GM21515 (cell line): ENCODE measurements around the gene IMP4.

Experiments
- ATAC-seq: cut with Tn5 transposase; IDR thresholded peaks from one replicate; pipeline ENCODE4 v1.9.1; 2021; ENCODE audit not compliant: unreplicated experiment

The IMP4 gene

DNA sequence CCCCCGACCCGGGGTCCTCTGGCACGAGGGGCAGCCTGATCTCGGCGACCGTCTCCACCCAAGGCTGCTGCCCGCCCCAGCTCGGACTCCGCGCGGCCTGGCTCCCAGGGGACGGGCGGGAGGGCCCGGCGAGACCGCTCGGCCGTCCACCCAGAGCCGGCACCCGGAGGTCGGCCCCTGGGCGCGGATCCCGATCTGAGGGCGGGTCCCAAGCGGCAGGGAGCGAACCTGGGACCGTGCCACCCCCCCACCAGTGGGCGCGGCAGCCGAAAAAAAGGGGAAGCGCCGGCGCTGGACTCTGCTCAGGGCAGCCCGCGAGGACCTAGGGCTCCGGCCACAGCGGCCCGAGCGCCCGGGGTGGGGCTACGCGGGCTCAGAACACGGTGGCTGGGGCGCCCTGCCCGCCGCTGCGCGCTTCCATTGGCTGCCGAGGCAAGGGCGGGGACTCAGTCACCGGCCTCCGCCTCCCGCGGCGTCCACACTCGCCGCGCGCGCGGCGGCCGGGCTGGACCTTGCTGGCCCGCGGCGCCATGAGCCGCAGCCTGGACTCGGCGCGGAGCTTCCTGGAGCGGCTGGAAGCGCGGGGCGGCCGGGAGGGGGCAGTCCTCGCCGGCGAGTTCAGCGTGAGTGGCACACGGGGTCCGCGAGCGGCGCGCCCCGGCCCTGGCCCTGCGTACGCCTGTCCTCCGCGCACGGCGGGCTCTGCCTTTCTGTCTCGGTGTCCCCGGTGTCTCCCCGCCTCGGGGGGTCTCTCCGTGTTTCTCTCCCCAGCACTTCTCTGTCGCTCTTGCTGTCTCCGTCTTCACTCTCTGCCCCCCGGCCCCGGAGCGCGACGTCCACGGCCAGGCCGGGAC, 13.1 kb downstream of the IMP4 start, which contains the start of gene PTPN18:
TSS of gene PTPN18 (plus strand) at position 479 of the 854 bp plus-strand sequence. CDS start at position 531, 52 bp downstream.
- peak; percentile 91 for ATAC-seq

DNA sequence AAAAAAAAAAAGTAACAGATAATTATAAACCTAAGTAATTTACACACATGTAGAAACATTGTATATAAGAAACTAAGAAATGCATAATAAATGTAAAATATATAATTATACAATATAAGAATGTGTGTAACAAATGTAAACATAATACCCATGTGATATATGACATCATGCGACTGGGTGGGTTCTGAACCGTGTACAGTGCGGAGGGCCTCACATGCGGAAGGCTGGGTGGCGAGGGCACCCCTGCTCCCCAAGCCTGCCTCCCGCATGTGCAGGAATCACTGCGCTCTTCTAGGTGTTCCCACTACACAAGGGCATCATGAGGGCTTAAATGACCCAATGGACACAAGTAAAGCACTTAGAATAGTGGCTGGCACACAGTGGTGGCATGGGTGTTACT, 15.2 kb downstream of the IMP4 start:
- ATAC-seq: no peak

DNA sequence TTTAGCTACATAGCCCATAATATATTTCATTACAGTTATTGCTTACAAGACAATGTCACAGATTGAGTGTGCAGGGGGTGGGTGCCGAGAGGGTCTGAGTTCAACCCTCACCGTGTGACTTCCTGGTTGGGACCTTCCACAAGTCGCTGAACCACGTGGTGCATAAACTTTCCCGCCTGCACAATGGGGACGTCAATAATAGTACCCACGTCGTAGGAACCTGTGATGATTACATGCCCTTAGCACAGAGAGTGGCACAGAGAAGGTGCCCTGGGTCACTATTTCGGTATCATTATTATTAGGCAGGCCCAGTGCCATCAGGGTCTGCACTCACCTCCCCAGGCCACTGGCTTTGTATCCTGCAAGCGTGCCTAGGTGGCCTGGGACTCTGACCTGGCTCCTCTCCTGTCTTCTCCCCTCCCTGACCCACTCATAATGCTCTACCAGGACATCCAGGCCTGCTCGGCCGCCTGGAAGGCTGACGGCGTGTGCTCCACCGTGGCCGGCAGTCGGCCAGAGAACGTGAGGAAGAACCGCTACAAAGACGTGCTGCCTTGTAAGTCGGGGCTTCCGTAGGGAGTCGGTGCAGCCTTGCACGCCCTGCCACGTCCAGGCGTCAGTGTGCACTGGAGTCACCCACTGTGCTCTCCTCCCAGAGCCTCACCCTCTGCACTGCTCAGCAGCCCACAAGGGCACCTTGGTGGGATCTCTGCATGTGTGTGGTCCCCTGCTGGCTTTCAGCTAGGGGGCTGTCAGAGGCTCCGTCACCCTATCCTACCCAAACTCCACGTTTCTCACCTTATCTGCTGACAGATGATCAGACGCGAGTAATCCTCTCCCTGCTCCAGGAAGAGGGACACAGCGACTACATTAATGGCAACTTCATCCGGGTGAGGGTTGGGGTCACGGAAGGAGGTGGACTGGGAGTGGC, 16.0 kb downstream of the IMP4 start:
- no peak for ATAC-seq

DNA sequence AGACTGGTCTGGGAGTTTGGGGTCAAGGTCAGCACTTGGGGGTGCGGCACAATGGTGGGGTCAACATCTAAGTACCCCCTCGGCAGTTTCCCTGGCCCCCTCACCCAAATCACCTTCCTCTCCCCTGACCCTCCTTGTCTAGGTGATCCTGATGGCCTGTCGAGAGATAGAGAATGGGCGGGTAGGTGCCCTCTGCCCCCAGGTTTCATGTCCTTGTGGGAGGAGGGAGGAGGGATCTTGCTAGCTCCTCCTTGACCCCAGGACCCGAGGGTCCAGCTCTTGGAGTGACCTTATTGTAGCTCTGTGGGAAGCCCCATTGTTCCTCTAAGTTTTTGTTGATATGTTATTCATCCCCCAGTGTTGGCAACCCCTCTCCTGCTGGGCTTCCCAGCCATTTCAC, 16.8 kb downstream of the IMP4 start:
- no peak for ATAC-seq

DNA sequence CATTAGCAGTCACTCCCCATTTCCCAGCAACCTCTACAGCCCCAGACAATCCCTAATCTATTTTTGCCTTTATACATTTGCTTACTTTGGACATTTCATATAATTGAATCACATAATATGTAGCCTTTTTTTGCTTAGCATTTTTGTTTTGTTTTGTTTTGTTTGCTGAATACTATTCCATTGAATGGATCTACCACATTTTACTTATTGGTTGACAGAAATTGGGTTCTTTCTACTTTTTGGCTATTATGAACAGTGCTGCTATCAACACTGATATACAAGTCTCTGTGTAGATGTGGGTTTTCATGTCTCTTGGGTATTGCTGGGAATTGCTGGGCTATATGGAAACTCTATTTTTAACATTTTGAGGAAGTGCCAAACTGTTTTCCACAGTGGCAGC, 20.8 kb downstream of the IMP4 start:
- ATAC-seq: no peak

DNA sequence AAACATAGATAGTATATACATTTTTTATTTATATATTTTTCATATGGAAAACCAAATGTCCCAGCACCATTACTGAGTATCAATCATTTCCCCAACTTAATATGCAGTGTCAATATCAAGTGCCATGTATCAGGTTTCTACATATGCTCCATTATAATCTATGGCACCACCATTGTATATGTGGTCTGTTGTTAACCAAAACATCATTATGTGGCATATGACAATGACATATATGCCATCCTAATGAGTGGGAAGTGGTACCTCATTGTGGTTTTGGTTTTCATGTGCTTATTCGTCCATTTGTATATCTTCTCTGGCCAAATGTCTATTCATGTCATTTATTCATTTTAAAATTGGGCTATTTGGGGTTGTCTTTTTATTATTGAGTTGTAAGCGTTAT, 22.4 kb downstream of the IMP4 start:
- ATAC-seq: no peak

DNA sequence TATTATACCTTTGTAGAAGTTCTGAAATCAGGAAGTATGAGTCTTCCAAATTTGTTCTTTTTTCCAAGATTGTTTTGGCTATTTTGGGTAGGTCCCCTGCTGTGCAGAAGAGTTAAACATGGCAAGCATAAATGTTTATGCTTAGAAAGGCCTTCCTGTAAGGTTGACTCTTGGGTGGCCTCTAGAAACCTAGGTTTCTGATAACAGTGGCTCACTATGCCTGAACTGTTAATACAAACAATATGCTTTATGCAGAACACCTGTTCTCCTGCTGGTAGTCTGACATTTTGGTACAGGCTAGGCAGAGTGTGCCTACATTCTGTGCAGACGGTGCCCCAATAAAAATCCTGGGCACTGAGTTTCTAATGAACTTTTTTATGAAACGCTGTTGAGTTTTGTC, 23.3 kb downstream of the IMP4 start:
- no peak for ATAC-seq

DNA sequence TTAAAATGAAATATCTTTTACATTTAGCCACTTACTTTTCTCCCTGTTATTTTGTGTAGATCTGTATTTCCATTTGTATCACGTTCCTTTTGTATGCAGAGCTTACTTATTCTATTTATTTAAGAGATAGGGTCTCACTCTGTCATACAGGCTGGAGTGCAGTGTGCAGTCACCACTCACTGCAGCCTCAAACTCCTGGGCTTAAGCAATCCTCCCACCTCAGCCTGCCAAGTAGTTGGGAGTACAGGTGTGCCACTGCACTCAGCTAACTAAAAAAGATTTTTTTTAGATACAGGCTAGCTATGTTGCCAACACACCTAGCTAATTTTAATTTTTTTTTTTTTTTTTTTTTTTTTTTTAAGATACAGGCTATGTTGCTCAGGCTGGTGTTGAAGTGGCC, 24.0 kb downstream of the IMP4 start:
- no peak for ATAC-seq

DNA sequence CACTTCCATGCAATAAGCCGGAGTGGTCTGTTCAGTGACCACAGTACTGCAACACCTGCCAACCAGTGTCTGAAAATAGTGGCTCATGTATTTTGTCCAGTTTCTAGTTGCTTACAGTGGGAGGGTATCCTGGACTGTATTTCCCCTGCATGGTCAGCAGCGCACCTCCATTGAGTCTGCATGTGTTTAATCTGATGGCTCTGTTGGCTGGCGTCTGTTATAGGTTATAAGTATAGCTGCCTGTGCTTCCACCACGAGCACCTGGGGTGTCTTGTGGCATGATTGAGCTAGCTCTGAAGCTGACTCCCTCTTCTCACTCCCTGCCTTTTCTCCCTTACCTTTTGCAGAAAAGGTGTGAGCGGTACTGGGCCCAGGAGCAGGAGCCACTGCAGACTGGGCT, 26.1 kb downstream of the IMP4 start:
- ATAC-seq: no peak

DNA sequence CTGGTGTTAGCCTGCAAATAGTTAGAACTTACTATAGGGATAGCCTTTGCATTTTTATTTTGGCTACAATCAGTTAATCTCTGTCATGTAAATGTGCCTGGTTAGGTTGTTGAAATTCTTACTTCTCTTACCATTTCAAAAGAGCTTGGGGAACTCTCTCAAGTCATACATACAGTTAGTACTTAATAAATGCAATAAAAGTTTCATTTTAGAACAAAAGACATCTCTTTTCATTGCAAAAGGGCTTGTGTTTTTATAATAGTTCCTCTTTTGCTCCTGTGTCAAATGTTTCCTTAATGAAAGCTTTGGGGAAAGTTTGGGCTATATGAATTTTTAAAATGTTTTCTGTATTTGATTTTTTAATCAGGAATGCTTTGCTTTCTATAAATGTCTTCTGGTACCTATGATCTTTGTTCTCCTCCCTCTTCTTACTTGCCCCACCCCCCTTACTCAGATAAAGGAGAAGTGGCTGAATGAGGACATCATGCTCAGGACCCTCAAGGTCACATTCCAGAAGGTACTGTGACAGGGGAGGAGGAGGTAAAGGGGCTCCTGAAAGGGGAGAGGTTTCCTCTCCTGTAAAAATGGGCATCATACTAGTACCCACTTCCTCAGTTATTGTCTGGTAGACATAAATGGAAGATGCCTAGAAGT, 26.7 kb downstream of the IMP4 start:
- no peak for ATAC-seq

DNA sequence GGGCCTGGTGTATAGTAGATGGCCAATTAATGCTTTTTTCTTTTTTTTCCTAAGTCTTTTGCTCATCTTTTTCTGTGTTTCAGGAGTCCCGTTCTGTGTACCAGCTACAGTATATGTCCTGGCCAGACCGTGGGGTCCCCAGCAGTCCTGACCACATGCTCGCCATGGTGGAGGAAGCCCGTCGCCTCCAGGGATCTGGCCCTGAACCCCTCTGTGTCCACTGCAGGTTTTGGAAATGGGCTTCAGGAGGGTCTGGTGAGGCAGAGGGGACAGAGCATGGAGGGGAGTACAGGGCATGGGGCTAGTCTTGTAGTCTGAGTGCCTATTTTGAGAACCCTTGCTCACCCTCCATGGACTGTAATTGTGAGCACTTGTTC, 27.3 kb downstream of the IMP4 start:
- no peak for ATAC-seq

DNA sequence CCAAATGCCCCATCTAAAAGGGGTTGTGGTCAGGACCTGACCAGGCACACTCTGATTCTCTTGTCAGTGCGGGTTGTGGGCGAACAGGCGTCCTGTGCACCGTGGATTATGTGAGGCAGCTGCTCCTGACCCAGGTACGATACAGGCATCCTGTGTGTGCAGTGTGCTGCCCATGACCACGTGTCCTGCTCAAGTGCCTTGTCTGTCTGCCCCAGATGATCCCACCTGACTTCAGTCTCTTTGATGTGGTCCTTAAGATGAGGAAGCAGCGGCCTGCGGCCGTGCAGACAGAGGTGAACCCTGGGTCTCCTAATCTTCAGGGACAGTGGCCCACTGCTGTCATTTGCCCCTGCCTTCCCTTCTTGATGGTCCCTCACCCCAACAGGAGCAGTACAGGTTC, 27.8 kb downstream of the IMP4 start:
- no peak for ATAC-seq

DNA sequence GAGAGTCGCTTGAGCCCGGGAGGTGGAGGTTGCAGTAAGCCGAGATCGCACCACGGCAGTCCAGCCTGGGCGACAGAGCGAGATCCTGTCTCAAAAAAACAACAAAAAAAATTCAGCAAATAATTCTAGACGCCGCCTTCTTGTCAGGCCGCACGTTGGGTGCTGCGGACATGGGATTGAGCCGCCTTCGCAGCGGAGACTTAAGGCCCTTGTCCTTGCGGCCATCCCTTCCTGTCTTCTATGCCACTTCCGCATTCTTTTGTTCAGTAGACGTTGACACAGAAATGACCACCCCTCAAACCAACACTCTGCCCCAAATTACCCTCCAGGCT, 29.0 kb downstream of the IMP4 start:
- ATAC-seq: no peak

DNA sequence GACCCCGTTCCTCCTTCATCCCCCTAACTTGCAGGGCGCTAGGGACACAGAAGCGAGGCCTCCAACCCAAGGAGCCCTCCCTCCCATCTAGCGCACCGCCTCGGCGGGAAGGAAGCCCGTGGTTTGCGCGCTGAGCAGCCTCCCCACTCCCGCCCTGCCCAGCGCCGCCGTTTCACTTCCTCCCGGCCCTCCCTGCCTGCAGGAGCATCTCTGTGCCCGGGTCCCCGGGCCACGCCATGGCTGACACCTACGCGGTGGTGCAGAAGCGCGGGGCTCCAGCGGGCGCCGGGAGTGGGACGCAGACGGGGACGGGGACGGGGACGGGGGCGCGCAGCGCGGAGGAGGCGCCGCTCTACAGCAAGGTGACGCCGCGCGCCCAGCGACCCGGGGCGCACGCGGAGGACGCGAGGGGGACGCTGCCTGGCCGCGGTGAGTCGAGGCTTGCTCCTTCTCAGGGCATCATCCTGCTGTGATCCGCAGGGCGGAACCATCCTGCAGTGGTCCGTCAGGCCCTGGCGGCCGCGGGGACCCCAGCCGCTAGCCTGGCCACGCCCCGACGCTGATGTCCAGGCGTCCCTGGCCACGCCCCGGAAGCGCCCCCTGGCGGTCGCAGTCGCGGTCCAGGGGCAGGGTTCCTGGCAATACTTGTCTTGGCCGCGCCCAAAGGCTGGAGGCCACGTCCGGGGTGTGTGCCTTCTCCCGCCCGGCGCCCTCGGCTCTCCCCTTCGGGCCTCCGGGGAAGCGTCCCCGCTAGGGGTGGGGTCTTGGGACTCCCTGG, 29.5 kb downstream of the IMP4 start:
- ATAC-seq: peak; percentile 69

DNA sequence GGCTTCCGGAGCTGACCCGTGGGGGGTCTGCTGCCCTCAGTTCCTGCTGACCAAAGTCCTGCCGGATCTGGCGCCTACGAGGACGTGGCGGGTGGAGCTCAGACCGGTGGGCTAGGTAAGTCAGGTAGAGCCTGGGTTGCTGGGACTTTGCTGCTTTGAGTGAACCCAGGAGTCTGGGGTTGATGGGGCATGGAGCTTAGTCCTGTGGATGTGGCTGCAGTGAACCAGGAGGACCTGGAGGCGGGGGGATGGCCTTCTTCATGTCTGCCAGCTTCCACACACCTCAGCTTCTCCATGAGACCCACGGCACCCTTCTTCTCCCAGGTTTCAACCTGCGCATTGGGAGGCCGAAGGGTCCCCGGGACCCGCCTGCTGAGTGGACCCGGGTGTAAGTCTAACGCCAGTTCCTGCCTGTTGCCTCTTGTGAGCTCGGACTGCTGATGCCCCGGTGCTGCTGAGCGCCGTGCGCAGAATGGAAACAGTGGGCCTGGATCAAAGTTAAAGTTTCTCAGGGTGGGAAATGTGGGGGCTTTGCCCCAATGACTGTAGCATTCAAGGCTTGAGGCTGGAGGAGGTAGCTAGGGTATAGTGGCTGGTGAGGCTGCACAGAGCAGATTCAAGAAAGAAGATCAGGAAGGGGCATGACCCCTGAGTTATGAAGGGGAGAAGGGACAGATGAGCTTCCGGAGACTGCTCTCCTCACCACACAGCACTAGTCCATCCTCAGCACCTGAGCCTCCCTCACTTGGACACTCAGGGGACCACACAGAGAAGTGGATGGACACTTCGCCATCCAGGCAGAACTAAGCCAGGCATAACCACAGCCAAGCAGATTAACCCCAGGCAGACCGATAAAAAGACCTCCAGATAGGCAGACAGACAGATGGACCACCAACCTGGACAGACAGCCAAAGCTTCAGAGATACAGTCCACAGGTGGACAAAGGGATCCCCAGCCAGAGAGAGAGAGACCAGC, 30.4 kb downstream of the IMP4 start:
- ATAC-seq: peak; percentile 2

DNA sequence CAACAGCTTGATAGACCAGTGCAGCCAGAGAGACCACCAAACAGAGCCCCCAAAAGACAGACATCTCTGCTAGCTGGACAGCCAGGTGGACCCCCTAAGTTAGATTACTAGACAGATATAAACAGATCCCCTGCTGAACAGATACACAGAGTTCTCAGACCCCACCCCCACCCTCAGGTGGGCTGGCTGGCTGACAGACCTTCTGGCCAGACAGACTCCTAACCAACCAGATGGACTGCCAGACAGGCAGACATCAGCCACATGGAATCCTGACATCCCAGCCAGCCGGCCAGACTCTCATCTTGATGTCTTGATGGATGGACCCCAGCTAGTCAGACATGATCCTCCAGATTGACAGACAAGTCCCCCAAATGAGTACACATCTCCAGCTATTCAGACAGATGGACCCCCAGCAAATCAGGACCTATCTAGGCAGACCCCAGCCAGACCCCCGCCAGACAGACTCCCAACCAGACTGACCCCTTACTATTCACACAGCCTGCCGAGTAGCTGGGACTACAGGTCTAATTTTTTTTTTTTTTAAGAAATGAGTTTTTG, 31.2 kb downstream of the IMP4 start:
- no peak for ATAC-seq

DNA sequence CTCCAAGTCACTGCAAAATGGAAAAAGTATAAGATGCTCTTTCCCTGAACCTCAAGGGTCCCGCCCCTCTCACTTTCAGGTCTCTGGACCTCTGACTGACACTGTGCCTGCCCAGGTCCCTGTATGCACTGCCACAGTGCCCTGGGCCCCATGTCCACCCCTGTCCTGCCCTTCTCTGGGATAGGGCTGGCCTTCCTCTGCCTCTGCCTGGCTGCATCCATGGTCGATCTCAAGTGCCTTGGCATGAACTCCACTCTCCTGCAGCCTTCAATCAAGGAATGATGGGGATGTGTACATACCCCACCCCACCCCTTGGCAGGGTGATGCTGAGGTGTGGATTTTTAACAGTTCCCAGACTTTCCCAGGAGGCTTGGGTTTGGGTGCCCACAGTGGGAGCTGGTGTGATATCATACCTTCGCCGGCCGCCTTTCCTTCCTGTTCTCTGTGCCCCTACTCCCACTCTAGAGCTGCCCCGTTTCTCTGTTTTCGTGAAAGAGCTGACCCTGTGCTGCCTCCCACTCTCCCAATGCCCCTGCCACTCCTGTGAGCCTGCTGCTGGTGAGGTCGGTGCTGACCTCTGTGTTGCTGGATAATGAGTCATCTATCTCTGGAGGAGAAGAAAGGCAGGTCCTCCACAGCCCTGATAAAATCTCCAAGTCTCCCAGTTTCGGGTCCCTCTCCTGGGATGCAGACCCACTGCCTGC, 32.0 kb downstream of the IMP4 start:
- no peak for ATAC-seq
